Fibroblast of skin of left biceps (primary cell): ENCODE measurements around the gene PHOSPHO1.

ENCODE experiments used
- DNase-seq, 2 experiments: peaks; one replicate each; pipeline ENCODE4 v3.0.0-alpha.2; 2013; ENCODE audit warnings: low read depth in 2 of 2

The PHOSPHO1 gene

DNA sequence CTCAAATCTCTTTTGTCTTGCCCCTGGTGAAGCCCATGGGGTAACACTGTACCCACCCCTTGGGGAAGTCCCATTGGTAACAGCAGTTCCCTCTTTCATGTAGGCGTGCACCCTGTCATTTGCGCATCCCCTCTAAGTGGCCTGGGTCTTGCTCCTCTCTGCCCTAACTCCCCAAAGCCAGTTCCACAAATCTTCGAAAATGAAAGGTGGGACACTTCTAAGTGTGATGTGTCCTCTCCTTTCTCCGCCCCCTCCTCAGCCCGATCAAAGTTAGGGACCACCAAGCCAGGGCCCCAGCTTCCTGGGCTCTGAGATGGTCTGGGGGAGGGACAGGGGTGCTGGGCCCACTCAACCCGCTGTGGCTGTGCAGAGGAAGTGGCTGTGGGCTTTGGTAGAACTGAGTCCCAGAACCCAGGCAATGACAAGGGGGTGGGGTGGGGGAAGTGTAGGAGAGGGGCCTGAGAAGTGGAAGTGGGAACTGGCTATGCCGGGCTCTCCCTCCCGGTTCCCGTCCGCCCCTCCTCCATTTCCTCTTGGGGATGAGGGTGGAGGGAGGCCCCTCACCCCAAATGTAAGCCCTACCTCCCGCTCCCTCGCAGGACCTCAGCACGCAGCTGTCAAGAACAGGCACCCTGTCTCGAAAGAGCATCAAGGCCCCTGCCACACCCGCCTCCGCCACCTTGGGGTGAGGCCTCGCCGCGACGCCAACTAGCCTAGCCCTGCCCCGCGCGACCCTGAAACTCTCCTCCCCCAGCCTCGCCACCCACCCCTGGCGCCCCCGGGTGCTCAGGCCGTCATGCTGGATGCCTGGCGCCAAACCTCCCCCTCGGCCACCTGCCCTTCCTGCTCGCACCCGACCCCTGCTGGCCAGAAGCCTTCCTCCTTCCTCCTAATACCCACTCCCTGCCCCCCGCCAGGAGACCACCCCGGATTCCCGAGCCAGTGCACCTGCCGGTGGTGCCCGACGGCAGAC, 11.4 kb downstream of the PHOSPHO1 start:
- DNase-seq, result no peak

DNA sequence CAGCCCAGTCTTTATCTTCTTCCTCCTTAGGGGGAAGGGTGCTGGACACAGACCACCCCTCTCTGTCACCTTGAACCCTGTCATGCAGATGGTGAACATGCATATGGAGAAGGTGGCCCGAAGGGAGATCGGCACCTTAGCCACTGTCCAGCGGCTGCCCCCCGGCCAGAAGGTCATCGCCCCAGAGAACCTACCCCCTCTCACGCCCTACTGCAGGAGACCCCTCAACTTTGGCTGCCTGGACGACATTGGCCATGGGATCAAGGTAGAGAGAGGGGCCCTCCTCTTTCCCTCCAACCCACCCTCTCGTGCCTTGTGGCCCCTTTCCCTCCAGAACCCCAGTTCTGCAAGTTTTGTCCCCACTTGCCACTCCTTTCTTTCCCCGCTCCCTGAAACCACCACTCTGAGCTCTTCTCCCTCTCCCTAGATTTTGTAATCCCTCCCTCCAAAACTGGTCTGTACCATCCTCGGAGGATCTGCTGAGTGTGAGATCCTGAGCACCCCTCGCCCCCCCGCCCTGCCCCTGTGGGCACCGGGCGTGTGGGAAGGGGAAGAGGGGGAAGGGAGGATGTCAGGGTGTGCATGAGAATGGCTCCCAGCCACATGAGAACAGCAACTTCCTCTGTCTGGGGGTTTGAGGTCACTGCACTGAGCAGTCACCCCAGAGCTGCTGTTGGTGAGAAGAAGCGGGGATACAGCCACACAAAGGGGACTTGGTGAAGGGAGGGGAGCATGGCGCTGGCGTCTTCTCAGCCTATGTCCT, 12.8 kb downstream of the PHOSPHO1 start:
- no peak for DNase-seq

GRCh38 chr17:49216953-49217650, 13.5 kb downstream of the PHOSPHO1 start:
- no peak for DNase-seq

DNA sequence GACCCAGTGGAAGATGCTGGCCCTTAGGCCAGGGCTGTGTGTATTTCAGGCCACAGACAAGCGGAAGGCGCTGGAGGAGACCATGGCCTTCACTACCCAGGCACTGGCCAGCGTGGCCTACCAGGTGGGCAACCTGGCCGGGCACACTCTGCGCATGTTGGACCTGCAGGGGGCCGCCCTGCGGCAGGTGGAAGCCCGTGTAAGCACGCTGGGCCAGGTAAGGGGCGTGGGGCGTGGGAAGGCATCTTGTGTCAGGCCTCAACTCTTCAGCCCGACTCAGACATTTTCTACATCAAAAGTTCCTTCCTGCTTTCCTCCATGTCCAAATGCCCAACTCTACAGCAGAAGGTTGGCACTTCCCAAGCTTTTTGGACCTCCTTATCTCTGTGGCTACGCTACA, 14.1 kb downstream of the PHOSPHO1 start:
- DNase-seq, result no peak

DNA sequence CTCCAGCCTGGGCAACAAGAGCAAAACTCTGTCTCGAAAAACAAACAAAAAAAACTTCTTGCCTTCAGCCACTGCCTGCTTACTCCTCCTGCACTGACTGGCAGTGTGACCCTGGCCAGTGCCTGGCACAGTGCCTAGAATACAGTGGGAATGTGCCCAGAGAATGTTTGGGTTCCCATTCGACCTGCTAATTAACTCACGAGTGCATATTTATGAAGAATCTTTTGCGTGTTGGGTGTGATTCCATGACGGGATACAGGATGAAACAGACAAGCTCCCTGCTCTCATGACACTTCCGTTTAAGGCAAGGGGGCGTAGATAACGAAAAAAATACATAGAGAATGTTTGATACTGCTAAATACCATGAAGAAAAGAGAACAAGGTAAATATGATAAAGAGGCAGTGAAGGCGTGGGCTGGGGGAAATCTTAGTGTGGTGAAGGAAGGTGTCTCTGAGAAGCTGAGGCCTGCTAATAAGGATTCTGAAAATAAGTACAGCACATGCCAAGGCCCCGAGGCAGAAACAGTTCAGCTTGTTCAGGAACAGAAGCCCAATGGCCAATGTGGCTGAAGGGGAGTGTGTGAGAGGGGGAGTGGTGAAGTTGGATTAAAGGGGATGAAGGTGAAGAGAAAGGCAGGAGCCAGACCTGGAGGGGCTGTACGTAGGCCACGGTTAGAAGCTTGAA, 15.8 kb downstream of the PHOSPHO1 start:
- DNase-seq, result no peak

GRCh38 chr17:49213847-49214246, 16.7 kb downstream of the PHOSPHO1 start:
- no peak for DNase-seq

GRCh38 chr17:49213399-49213798, 17.2 kb downstream of the PHOSPHO1 start:
- no peak for DNase-seq

- no peak for DNase-seq
Measured at GRCh38 chr17:49210158-49211029, 20.2 kb downstream of the PHOSPHO1 start, which contains the start of the genes ABI3 and GNGT2. Gene ABI3 (plus strand): TSS chr17:49210707. CDS start chr17:49210725, 18 bp downstream. Gene GNGT2 (minus strand): TSS chr17:49210574. CDS start chr17:49207422, 3,152 bp downstream.

- DNase-seq, result no peak
Measured at GRCh38 chr17:49209061-49209571, 21.5 kb downstream of the PHOSPHO1 start.

DNA sequence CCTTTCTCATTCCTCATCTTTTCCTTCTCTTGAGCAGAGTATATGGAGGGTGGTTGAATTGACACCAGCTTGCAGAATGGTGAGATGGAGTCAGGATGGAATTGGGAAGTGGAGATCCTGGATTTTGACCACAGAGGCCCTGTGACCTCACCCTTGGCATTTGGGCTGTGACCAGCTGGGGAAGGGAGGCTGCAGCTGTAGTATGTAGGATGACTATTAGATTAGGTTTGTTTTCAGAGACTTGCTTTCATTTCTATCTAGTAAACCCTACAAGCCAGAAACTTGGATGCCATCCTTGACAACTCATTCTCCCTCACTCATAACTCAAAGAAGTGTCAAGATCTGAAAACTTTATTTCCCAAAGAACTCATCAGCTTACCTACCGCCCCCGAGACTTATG, 26.1 kb downstream of the PHOSPHO1 start:
- no peak for DNase-seq

- no peak for DNase-seq
Measured at GRCh38 chr17:49203796-49204195, 26.8 kb downstream of the PHOSPHO1 start.

DNA sequence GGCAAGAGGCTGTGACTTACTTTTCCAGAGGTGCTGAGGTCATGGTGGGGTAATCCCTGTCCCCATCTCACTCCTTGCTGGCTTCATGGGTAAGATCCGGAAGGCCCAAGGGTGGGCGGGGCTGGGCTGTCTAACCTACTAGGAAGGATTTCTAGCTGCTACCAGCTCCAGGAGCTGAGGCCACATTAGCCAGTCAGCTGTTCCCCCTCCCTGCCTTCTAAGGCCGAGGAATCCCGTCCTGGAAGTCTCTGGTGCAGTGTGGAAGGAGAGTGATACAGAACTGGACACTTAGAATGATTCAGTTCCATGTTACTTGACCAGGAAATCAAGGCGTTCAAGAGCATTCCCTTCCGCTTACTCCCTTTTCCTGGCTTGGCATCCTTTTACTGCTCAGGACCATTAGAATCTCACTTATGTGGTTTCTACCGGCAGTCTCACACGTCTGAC, 29.1 kb downstream of the PHOSPHO1 start:
- no peak for DNase-seq

DNA sequence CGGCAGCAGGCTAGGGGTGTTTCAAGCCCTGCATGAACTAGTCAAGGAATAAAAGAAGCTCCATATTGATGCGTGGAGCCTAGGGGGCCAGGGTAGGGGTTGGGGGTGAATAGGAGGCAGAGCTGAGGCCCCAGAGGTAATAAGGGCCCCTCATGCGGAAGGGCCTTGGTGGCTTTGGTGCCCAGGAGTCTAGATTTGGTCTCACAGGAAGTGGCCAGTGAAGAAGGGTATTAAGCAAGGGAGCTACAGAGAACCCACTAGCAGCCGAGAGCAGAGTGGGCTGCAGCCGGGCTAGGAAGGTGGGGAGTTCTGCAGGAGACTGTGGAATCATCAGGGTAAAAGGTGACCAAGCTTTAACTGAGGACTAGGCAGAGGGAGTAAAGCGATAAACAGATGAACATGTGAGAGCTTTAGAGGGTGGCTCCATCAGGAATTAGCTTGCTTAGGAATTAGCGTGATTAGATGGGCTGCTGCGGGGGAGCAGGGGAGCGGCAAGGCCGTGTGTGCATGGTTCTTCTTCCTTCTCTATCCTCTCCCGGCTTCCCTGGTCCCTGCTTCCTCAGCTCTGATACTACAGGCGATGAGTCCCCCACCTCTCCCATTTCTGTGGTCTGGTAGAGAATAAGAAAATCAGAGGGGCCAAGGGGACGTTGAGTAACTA, 30.0 kb downstream of the PHOSPHO1 start:
- no peak for DNase-seq

- DNase-seq, result no peak
Measured at GRCh38 chr17:49198211-49198610, 32.4 kb downstream of the PHOSPHO1 start.

GRCh38 chr17:49197346-49197998, 33.1 kb downstream of the PHOSPHO1 start:
- no peak for DNase-seq

GRCh38 chr17:49196520-49196919, 34.1 kb downstream of the PHOSPHO1 start:
- no peak for DNase-seq

GRCh38 chr17:49195751-49196150, 34.8 kb downstream of the PHOSPHO1 start:
- no peak for DNase-seq

GRCh38 chr17:49194297-49194607, 36.3 kb downstream of the PHOSPHO1 start:
- DNase-seq, result no peak
